ENCODE data around the gene CNTN6.

Gene CNTN6

GRCh38 chr3:1272546-1273265 is 179.9 kb downstream of the CNTN6 start:
- TF ChIP-seq NFIC (IDR thresholded peaks at IDR 0.05) (no peak), YY1 (IDR thresholded peaks at IDR 0.05; ENCODE audit: low read depth) (no peak), TCF12 (IDR thresholded peaks at IDR 0.05; ENCODE audit: low read depth) (no peak), EP300 (IDR thresholded peaks at IDR 0.05; ENCODE audit: borderline replicate concordance) (no peak), USF1 (IDR thresholded peaks at IDR 0.05) (no peak)
- TF ChIP-seq, protein P1, sequence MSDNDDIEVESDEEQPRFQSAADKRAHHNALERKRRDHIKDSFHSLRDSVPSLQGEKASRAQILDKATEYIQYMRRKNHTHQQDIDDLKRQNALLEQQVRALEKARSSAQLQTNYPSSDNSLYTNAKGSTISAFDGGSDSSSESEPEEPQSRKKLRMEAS (IDR thresholded peaks at IDR 0.05): no peak

DNA sequence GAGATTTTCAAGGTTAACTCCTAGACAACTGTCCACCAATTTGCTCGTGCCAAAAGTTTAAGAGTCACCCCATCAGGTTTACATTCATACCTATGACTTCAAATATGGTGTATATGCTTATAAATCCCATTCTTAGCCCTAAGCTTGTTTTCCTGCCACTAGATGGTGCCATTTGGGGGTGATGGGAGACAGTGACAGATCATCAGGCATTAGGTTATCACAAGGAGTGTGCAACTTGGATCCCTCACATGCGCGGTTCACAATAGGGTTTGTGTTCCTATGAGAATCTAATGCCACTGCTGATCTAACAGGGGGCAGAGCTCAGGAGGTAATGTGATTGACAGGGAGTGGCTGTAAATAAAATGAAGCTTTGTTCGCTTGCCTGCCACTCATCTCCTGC is 182.7 kb downstream of the CNTN6 start:
- peak; percentile 10; the same call in 1 of the 2 replicates for TF ChIP-seq RAD21 (IDR thresholded peaks at IDR 0.05; ENCODE audit: low read depth)
- TF ChIP-seq USF1 (IDR thresholded peaks at IDR 0.05): no peak

- no peak for TF ChIP-seq USF1 (IDR thresholded peaks at IDR 0.05)
- no peak for TF ChIP-seq FOXM1 (IDR thresholded peaks at IDR 0.05; ENCODE audit: borderline replicate concordance, low read depth)
- TF ChIP-seq CEBPB (IDR thresholded peaks at IDR 0.05): no peak
- TF ChIP-seq REST (IDR thresholded peaks at IDR 0.05; ENCODE audit: low read depth): no peak
- TF ChIP-seq RAD21 (IDR thresholded peaks at IDR 0.05; ENCODE audit: low read depth): no peak
- no peak for TF ChIP-seq ZBTB7A (IDR thresholded peaks at IDR 0.05; ENCODE audit: low read depth)
- no peak for TF ChIP-seq NFIC (IDR thresholded peaks at IDR 0.05)
- no peak for TF ChIP-seq TCF12 (IDR thresholded peaks at IDR 0.05; ENCODE audit: low read depth)
- TF ChIP-seq YY1 (IDR thresholded peaks at IDR 0.05; ENCODE audit: low read depth): no peak
- no peak for TF ChIP-seq EGR1 (IDR thresholded peaks at IDR 0.05)
- TF ChIP-seq CREB1 (IDR thresholded peaks at IDR 0.05; ENCODE audit: low read depth): no peak
- no peak for TF ChIP-seq EP300 (IDR thresholded peaks at IDR 0.05; ENCODE audit: borderline replicate concordance)
- TF ChIP-seq TEAD4 (IDR thresholded peaks at IDR 0.05): no peak
These were observed 195.0 kb downstream of the CNTN6 start for GRCh38 chr3:1287815-1288214.

DNA sequence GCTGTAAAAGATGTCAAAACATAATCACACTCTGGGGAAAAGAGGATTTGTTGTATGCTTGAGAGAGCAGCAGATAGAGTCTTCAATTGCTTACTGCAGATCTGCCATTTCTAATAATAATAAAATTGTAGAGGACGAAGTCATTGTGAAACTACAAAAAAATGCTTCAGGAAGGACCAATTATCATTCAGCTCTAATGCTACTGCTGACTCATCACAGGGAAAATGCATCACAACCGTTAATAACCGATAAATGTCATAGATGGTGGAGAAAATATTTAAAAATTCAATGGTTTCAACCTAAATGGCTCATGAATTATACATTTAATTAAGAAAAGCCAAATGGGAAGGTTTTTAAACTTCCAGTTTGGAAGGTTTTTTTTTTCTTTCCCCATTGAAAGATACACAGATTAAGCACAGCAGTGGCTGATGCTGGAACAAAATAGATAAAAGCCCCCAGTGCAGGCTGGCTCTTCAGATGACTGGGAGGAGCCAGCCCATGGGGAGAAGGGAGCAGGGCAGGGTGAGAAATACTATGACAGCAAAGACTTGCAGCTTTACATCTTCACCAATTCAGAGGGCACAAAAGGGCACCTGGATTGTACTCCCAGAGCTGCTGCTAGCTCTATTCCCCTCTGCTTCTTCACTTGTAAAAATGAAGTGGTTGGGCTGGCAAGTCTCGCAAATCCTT is 196.1 kb downstream of the CNTN6 start:
- TF ChIP-seq, protein P1 (IDR thresholded peaks at IDR 0.05): no peak
- TF ChIP-seq TCF12 (IDR thresholded peaks at IDR 0.05; ENCODE audit: low read depth): no peak
- no peak for TF ChIP-seq TEAD4 (IDR thresholded peaks at IDR 0.05)
- TF ChIP-seq EGR1 (IDR thresholded peaks at IDR 0.05): no peak
- TF ChIP-seq ZBTB7A (IDR thresholded peaks at IDR 0.05; ENCODE audit: low read depth): no peak
- TF ChIP-seq FOXM1 (IDR thresholded peaks at IDR 0.05; ENCODE audit: borderline replicate concordance, low read depth): no peak
- no peak for TF ChIP-seq YY1 (IDR thresholded peaks at IDR 0.05; ENCODE audit: low read depth)
- no peak for TF ChIP-seq CEBPB (IDR thresholded peaks at IDR 0.05)
- no peak for TF ChIP-seq CREB1 (IDR thresholded peaks at IDR 0.05; ENCODE audit: low read depth)
- TF ChIP-seq REST (IDR thresholded peaks at IDR 0.05; ENCODE audit: low read depth): no peak
- no peak for TF ChIP-seq TAF1 (IDR thresholded peaks at IDR 0.05; ENCODE audit: low read depth)
- no peak for TF ChIP-seq USF1 (IDR thresholded peaks at IDR 0.05)

- no peak for TF ChIP-seq EP300 (IDR thresholded peaks at IDR 0.05; ENCODE audit: borderline replicate concordance)
- no peak for TF ChIP-seq REST (IDR thresholded peaks at IDR 0.05; ENCODE audit: low read depth)
- no peak for TF ChIP-seq USF1 (IDR thresholded peaks at IDR 0.05)
- no peak for TF ChIP-seq TCF12 (IDR thresholded peaks at IDR 0.05; ENCODE audit: low read depth)
- TF ChIP-seq, protein P1 (IDR thresholded peaks at IDR 0.05): no peak
- TF ChIP-seq YY1 (IDR thresholded peaks at IDR 0.05; ENCODE audit: low read depth): no peak
- no peak for TF ChIP-seq FOXM1 (IDR thresholded peaks at IDR 0.05; ENCODE audit: borderline replicate concordance, low read depth)
These were observed 199.8 kb downstream of the CNTN6 start for GRCh38 chr3:1292571-1293071.
